ENCODE measurements around the gene OR2T1.
"Not testable (repeated sequence)": the region's sequence is repeated elsewhere in the genome, so short reads cannot be mapped to it uniquely, and the experiment has no call there.

OR2T1 gene

DNA sequence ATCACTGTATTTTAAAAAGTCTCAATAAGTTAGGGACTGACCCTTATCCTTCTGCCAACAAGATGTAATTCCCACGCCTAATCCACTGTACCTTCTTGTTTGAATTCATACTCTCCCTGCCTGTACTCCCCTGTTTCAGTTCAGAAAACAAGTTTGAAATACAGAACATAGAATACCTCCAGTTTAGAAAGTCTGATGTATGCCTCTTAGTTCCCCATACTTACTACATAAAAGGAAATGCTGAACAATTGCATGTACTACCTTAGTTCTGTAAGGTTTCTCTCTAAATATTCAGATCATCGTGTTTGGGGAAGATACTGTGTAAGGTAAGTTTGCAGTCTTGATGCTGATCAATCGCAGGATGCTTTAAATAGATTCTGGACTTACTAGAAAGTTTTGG lies 33.5 kb downstream of the OR2T1 start:
- not testable (repeated sequence) for DNase-seq

DNA sequence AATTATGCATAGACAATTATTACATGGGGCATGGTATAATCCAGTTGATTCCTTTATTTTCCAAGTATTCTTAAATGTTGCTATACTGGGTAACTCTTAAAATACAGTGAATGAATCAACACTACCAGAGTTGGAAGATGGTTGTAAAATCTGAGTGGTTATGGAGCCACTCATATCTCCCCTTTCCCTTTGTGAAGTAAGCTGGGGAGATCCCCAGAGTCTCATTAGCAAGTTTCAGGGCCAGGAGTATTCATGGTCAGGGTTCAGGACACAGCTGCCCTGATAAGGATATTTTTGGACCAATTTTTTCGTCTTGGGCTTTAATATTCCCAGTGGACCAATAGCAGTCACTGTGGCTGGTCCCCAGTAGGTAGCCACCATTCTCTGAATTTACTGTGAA lies 35.8 kb downstream of the OR2T1 start:
- DNase-seq, result not testable (repeated sequence)

DNA sequence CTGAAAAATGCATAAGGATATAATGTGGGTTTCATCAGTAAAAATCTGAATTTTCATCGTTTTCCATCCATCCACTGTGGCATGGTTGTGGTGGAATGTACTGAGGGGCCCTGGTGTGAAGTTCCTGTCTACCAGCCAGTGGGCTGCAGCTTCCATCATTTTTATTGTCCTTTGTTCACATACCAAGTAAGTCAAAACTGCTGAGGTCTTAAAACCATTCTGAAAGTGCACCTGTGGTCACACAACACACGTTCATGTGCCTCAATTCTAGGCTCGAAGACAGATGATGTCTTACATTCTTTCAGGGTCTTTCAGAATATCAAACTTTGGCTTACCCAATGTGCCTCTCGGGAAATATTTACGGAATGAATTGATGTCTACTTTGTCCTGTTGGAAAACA lies 36.4 kb downstream of the OR2T1 start:
- not testable (repeated sequence) for DNase-seq

DNA sequence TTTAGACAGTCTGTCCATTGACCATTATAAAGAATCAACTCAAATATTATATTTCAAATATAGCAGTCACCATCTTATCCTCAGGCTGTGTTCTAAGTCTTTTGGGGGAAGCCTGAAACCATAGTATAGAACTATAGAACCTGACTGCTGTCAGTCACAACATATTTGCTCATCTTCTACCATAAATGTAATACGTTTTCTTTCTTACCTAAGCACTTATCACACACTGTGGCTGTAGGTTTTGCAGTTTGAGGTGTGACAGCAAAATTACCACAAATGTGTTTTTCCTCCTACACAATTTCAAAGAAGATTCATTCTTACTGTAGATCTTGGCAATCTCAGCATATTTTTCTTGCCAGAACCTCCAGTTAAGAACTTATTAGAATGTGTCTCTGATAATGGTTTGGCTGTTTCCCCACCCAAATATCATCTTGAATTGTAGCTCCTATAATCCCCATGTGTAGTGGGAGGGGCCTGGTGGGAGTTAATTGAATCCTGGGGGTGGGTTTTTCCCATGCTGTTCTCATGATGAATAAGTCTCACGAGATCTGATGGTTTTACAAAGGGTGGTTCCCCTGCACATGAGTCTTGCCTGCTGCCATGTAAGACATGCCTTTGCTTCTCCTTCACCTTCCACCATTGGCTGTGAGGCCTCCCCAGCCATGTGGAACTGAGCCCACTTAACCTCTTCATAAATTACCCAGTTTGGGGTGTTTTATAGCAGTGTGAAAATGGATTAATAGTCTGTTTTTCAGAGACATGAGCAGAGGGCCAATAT lies 39.8 kb downstream of the OR2T1 start:
- not testable (repeated sequence) for DNase-seq

DNA sequence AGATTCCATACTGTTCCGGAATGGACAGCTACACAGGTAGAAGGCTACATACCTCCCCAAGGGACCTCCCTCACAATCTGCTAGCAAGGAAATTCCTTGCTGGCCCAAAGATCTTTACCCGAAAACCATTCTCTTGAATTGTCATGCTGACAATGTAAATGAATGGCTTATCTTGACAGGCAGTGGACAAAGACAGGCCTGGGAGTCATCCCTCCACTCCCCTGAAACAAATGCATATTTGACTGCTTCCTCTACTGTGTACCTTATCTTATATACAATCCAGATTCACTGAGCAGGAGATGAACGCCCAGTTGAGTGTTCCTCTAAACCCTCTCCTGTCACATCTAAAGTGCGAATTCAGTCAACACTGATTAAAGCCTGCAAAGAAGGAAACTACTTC lies 41.8 kb downstream of the OR2T1 start:
- not testable (repeated sequence) for DNase-seq

DNA sequence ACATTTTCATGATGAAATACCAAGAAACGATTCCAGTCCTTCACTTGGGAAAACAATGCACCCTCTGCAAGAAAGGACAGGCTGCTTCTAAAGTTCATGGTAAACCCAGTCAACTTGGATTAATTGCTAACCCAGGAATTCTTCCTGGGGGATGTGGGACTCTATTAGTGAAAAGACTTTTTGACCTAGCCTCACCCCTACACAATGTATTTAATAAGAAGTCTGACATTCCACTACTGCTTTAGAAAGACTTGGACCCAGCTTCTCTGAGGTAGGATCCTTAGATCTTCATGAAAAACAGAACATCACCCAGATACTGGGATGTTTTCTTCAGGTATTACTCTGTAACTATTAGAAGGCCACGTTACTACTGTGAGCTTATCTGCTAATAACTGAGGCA lies 42.6 kb downstream of the OR2T1 start, which contains the start of gene OR2T2:
Gene OR2T2, plus strand, starts transcription at position 239 of the 400 bp plus-strand sequence. CDS start 7,161 bp downstream, outside the sequence.
- DNase-seq, result not testable (repeated sequence)

DNA sequence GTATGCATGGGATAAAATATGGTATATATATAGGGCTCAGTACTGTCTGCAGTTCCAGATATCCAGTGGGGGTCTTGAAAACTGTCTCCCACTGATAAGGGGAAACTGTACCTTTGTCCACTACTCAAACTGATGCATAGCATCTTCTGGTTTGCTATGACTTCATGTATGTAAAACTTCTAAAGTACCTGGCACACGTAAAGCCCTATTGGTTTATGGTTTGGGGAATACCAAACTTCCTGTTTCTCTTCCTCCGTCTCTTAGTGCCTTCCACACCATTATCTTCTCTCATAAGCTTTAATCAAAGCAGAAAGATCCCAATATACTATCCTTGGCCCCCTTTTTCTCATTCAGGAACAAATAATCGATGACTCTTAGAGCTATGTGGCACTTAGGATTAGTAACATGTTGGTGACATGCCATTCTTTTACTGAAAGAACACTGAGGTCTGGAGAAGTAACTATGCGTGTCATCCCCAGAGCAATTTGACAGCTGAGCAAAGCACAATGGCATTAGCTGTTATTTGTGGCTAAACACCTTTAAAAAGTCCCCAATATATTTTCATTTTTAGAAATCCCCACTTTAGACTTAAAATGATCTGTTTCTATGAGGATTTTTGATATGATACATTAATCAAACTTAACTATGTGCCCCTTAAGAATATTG lies 45.7 kb downstream of the OR2T1 start:
- DNase-seq, result not testable (repeated sequence)

DNA sequence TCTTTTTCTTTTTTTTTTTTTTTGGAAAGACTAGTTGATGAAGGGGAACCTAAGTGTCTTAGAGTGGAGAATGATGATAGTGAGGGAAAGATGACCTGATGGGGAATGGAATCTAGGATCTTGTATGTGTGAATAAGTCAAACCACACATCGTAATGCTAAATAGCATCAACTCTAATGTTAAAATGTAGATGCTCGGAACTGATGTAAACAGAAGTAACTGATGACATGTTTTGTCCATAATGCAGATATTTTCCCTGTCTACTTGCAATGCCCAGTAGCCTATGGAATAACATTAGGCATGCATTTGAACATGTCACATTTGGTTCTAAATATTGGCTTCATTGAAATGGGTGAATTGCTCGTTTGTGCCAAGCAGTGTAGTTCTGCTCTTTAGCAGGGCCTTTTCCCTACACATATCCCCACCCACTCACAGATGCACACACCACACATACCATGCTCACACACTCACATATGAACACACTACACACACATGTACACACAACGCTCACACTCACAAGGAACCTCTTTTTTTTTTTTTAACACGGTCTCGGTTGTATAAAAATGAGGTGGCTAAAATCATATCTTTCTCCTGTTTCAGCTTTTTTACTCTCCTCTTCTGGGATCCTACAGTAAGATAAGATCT lies 47.1 kb downstream of the OR2T1 start:
- not testable (repeated sequence) for DNase-seq

DNA sequence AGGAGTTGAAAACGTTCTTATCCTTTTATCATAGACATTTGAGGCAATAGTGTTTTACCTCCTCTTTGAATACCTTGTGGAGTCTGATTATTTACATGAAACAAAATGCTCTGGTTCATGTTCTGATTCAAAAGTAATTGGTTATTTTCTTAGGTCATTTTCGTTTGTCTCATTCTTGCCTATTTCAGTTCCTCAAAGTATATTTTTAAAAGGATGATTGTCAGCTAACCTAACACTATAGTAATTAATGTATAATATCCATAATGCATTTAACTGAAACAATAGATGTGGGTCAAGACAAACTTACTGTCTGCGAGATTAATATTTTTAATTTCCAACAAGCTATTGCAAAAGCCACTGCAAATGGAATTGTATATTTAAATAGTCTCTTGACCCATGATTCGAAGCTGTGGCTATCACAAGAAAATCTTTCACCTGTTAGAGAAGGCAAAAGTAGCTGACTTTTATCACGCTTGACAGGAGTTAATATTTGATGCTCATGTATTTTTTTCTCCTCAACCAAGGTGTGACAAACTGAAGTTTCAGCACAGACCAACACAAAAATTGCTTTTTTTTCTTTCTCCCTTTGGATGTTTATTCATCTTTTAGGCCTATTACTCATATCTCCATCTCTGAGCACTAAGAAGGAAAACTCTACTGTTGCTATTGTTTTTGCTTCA lies 47.8 kb downstream of the OR2T1 start:
- DNase-seq, result not testable (repeated sequence)

DNA sequence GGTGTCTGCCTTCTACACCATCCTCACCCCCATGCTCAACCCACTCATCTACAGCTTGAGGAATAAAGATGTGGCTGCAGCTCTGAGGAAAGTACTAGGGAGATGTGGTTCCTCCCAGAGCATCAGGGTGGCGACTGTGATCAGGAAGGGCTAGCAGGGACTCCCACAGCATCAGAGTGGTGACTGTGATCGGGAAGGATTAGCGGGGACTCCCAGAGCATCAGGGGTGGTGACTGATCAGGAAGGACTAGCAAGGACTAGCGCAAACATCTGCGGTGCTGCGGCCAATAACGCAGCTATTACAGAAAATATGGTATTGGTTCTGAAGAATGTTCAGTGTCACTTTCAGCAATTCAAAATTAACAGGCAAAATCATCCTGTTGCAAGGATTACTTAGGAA lies 50.8 kb downstream of the OR2T1 start:
- DNase-seq, result not testable (repeated sequence)

DNA sequence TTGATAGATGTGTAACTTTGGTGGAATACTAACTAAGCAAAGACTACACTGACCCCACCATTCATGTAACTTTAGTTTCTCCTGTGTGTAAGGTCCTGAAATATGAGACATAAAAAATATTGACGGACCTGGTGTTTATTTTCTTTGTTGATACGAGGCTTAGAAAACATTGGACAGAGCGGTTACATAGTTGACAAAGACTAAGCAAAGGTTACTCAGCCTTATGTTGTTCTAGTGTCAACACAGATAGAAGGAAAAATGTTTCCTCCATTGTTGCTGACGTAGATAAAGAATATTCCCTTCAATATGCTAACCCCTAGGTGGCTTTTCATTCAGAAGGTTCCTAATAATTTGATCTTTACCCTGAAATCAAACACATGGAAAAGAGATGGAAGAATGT lies 52.2 kb downstream of the OR2T1 start:
- not testable (repeated sequence) for DNase-seq

DNA sequence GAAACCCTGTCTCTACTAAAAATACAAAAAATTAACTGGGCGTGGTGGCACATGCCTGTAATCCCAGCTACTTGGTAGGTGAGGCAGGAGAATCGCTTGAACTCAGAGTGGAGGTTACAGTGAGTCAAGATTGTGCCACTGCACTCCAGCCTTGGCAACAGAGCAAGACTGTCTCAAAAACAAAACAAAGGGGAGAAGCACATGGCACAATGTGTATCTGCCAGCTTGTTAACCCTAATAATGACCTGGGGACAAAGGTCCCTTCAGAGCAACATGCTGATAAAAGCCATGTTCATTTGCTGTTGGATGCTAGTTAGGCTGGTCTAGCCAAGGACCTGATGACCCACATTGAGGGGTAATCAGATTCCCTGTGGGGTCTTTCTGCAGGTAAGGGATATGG lies 53.8 kb downstream of the OR2T1 start:
- not testable (repeated sequence) for DNase-seq

All from 8988T (cell line).